Panc1 (cell line): ENCODE results near the gene SLCO3A1. TPM values are rescaled to one million over a fixed set of nuclear protein-coding genes. Genes with fewer than 3 reads are reported as not detected.

Experiments used
- ATAC-seq: fragments of 200-7000 bp; cut with Tn5 transposase; 2 replicates; pipeline ENCODE4 v1.9.1; 2020; ENCODE audit warnings: mild to moderate bottlenecking, moderate library complexity
- BruUV-seq: library from RNA; stranded (reverse); fragments of 400-500 nt; replicated peaks from 2 replicates; lab custom pipeline; 2021; lab: Mats Ljungman, UMichigan
- CTCF ChIA-PET: fragments of 300-600 bp; sonication (Branson Sonifier 250); formaldehyde crosslinking; loops from one replicate; lab custom pipeline; 2022; ENCODE audit warnings: antibody characterized with exemption; lab: Charles Lee
- POLR2A ChIA-PET: fragments of 300-600 bp; sonication (Branson Sonifier 250); formaldehyde crosslinking; loops from one replicate; lab custom pipeline; 2022; ENCODE audit warnings: antibody characterized with exemption; lab: Charles Lee
- DNase-seq: peaks from one replicate; pipeline ENCODE4 v3.0.0-alpha.2; 2010; ENCODE audit warnings: low read depth, low spot score
- H3K27ac ChIP-seq: 2 replicates; pipeline ENCODE4 v1.5.1; 2011; ENCODE audit warnings: mild to moderate bottlenecking, low read length, inconsistent platforms
- H3K27me3 ChIP-seq: fragments of 200-500 bp; sonication (Bioruptor generic); 2 replicates; pipeline ENCODE4 v1.6.0; 2014; ENCODE audit warnings: low read length, inconsistent platforms; ENCODE audit not compliant: control insufficient read depth, insufficient read depth
- H3K36me3 ChIP-seq: fragments of 200-500 bp; sonication (Bioruptor generic); 2 replicates; pipeline ENCODE4 v1.5.1; 2014; ENCODE audit warnings: inconsistent platforms, mild to moderate bottlenecking, low read length, moderate library complexity; ENCODE audit not compliant: control insufficient read depth, insufficient read depth
- H3K4me1 ChIP-seq: 2 replicates; pipeline ENCODE4 v1.5.1; 2011; ENCODE audit warnings: inconsistent platforms, mild to moderate bottlenecking, low read length, moderate library complexity; ENCODE audit not compliant: control insufficient read depth, insufficient read depth
- H3K4me3 ChIP-seq, 2 experiments: 2 replicates each; pipeline ENCODE4 v1.5.1; 2011 to 2012; ENCODE audit warnings: low read depth in 2 of 2, low read length in 2 of 2, mild to moderate bottlenecking in 2 of 2, inconsistent platforms in 1 of 2, moderate library complexity in 1 of 2
- H3K9me3 ChIP-seq: fragments of 200-500 bp; sonication (Bioruptor generic); 2 replicates; pipeline ENCODE4 v1.5.1; 2014; ENCODE audit warnings: low read depth, mild to moderate bottlenecking, inconsistent platforms, low read length, moderate library complexity; ENCODE audit not compliant: control insufficient read depth, insufficient read depth
- CTCF ChIP-seq: fragments of 450-650 bp; IDR thresholded peaks from 2 replicates; pipeline ENCODE4 v1.5.1; 2017; ENCODE audit warnings: mild to moderate bottlenecking
- POLR2AphosphoS5 ChIP-seq: IDR thresholded peaks from 2 replicates; pipeline ENCODE4 v1.6.1; 2012; ENCODE audit warnings: mild to moderate bottlenecking, low read depth, low read length, moderate library complexity
- REST ChIP-seq, 2 experiments: IDR thresholded peaks; 2 replicates each; pipeline ENCODE4 v1.6.1; 2011 to 2012; ENCODE audit warnings: low read depth in 2 of 2, control low read depth in 1 of 2, low read length in 1 of 2, mild to moderate bottlenecking in 1 of 2, moderate library complexity in 1 of 2; ENCODE audit not compliant: insufficient read depth in 1 of 2
- TCF7L2 ChIP-seq: IDR thresholded peaks from 2 replicates; pipeline ENCODE4 v1.6.1; 2011; ENCODE audit warnings: mild to moderate bottlenecking, low read depth, low read length, inconsistent platforms
- in situ Hi-C: cut with HindIII; loops from 2 replicates; pipeline ENCODE4 v1.10.0; 2016; ENCODE audit warnings: low sequenced_read_pairs, low pct_unique_long_range_greater_than_20kb
- intact Hi-C: fragments of 100-400 bp; cut with micrococcal nuclease; formaldehyde crosslinking; loops from one replicate; pipeline ENCODE4 v1.10.0; 2022; ENCODE audit not compliant: unreplicated experiment
- total RNA-seq: library from RNA; stranded (reverse); gene quantifications from one replicate; pipeline ENCODE4 v1.2.1, GENCODE V29; 2021; ENCODE audit not compliant: unreplicated experiment

SLCO3A1 gene
- total RNA-seq, 1 experiment from 2014 or later = 20.6 TPM

- H3K9me3 ChIP-seq = no peaks in the 10 kb centered on the region
- no peaks in the 10 kb centered on the region for H3K36me3 ChIP-seq
- H3K4me1 ChIP-seq = peaks cover 50% of the 10 kb centered on the region
- intact Hi-C loops (no loop called here), in situ Hi-C loops (no loop called here)
- DNase-seq = no peak
- H3K4me3 ChIP-seq = no peak overlapping the region
- no peaks in the 10 kb centered on the region for H3K27me3 ChIP-seq
- ATAC-seq = no peak
- CTCF ChIA-PET = interaction anchor here (1.2 to 1.9 kb wide), 2 partner anchors 12 to 75 kb away, joined by 3 to 10 read pairs; partner anchors contain the start of gene SLCO3A1
- H3K27ac ChIP-seq = peak overlapping the region; percentile 82
- POLR2A ChIA-PET = interaction anchor here (0.6 kb wide), 2 partner anchors 53 to 775 kb away, joined by 3 to 4 read pairs; no protein-coding TSS in a partner anchor
- BruUV-seq = no TSS peak
- TF ChIP-seq TCF7L2 = no peak
- no peak for TF ChIP-seq REST (IDR thresholded peaks at IDR 0.05; ENCODE audit: insufficient read depth in 1 of 2, low read depth in 2 of 2, low read length in 1 of 2)
Observed at GRCh38 chr15:91866371-91866905, 12.9 kb downstream of the SLCO3A1 start.

GRCh38 chr15:91866971-91867372, 13.5 kb downstream of the SLCO3A1 start:
- Histone ChIP-seq H3K4me1 (peaks cover 50% of the 10 kb centered on the region), H3K4me3 (peak overlapping the region in 1 of 2 experiments; percentile 34; a peak in 1 of 4 replicates), H3K36me3 (no peaks in the 10 kb centered on the region), H3K27ac (peak overlapping the region; percentile 82), H3K27me3 (no peaks in the 10 kb centered on the region), H3K9me3 (no peaks in the 10 kb centered on the region)
- POLR2A ChIA-PET = interaction anchor here (0.6 kb wide), 2 partner anchors 9 to 774 kb away, joined by 3 to 4 read pairs; no protein-coding TSS in a partner anchor
- BruUV-seq = no TSS peak
- in situ Hi-C loops (no loop called here), intact Hi-C loops (no loop called here)
- ATAC-seq (peak; percentile 50), DNase-seq (no peak)
- CTCF ChIA-PET = interaction anchor here (0.6 to 1.9 kb wide), 4 partner anchors 13 to 936 kb away, joined by 3 to 10 read pairs (median 4); partner anchors contain the start of gene SLCO3A1
- TF ChIP-seq REST (IDR thresholded peaks at IDR 0.05; ENCODE audit: insufficient read depth in 1 of 2, low read depth in 2 of 2, low read length in 1 of 2) = no peak
- no peak for TF ChIP-seq POLR2AphosphoS5
- no peak for TF ChIP-seq TCF7L2
- no peak for TF ChIP-seq CTCF
